Astrocyte (in vitro differentiated cells and primary cell): ENCODE data around the gene NTM.

ENCODE experiments used
- CTCF ChIP-seq: IDR thresholded peaks from 2 replicates; pipeline ENCODE4 v1.5.1; 2011; ENCODE audit warnings: low read depth, mild to moderate bottlenecking, inconsistent platforms, low read length, moderate library complexity; ENCODE audit not compliant: insufficient read depth
- EZH2 ChIP-seq: IDR thresholded peaks from 2 replicates; pipeline ENCODE4 v1.6.1; 2012; ENCODE audit warnings: mild to moderate bottlenecking, low read length, inconsistent platforms; ENCODE audit not compliant: insufficient read depth

GRCh38 chr11:131907371-131907770, 537.0 kb downstream of the NTM start:
- no peak for TF ChIP-seq CTCF
- no peak for TF ChIP-seq EZH2
